Breast epithelium (tissue), 3 donors: ENCODE data around the gene PIK3R1.

Experiments
- POLR2A ChIP-seq: fragments of 450-650 bp; IDR thresholded peaks from one replicate; pipeline ENCODE4 v1.6.1; 2016; ENCODE audit warnings: antibody characterized with exemption, mild to moderate bottlenecking, moderate library complexity
- POLR2AphosphoS5 ChIP-seq, 3 donors: sonication (generic); formaldehyde crosslinking; IDR thresholded peaks; one replicate each; pipeline ENCODE4 v1.6.1; 2017; ENCODE audit warnings: antibody characterized with exemption in 3 of 3

DNA sequence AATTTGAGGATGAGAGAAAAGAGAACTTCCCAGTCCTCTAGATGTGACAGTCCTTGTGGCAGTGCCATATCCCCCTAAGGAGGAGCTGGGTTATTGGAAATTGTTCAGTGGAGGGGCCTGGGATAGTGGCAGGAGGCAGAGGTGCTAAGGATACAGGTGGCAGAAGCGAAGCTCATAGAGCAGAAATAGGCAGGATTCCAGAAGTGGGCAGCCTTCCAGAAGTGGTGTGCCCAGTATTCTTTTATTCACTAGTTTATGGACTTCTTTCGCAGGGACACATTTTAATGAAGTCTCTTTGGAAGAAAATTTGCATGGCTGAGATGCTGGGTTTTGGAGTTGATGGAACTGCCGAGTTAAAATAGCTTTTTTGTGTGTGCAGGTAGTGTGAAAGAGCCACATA, 6.8 kb downstream of the PIK3R1 start:
- TF ChIP-seq POLR2A (no peak), POLR2AphosphoS5 (IDR thresholded peaks at IDR 0.05) (no peak)
